IPS-15b (cell line): Measurements from ENCODE around the gene ACAP3.
A peak's percentile ranks its signal among the peaks of the same experiment; 100 is the strongest.
"Not testable (repeated sequence)": the region's sequence is repeated elsewhere in the genome, so short reads cannot be mapped to it uniquely, and the experiment has no call there.

Experiments used
- H3K27me3 ChIP-seq: one replicate; pipeline ENCODE4 v1.6.1; 2013; ENCODE audit warnings: low read length; ENCODE audit not compliant: control insufficient read depth, insufficient read depth
- H3K36me3 ChIP-seq: one replicate; pipeline ENCODE4 v1.6.1; 2013; ENCODE audit warnings: low read length; ENCODE audit not compliant: control insufficient read depth, insufficient read depth
- H3K4me1 ChIP-seq: one replicate; pipeline ENCODE4 v1.6.1; 2013; ENCODE audit warnings: mild to moderate bottlenecking, low read length; ENCODE audit not compliant: control insufficient read depth, insufficient read depth
- H3K4me3 ChIP-seq: one replicate; pipeline ENCODE4 v1.5.1; 2013; ENCODE audit warnings: low read depth, low read length
- H3K9ac ChIP-seq: one replicate; pipeline ENCODE4 v1.6.1; 2013; ENCODE audit warnings: low read depth, mild to moderate bottlenecking, low read length
- H3K9me3 ChIP-seq: one replicate; pipeline ENCODE4 v1.6.1; 2013; ENCODE audit warnings: mild to moderate bottlenecking, low read length; ENCODE audit not compliant: control insufficient read depth, insufficient read depth

ACAP3 gene

DNA sequence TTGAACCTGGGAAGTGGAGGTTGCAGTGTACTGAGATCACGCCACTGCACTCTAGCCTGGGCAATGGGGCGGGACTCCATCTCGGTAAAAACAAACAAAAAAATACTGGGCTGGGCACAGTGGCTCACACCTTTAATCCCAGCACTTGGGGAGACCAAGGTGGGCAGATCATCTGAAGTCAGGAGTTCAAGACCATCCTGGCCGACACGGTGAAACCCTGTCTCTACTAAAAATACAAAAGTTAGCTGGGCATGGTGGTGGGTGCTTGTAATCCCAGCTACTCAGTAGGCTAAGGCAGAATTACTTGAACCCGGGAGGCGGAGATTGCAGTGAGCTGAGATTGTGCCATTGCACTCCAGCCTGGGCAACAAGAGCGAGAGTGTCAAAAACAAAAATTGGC, 8.5 kb upstream of the ACAP3 start:
- H3K9ac ChIP-seq, H3K4me3 ChIP-seq, H3K4me1 ChIP-seq, H3K27me3 ChIP-seq, H3K9me3 ChIP-seq: not testable (repeated sequence)
- H3K36me3 ChIP-seq, result peaks cover 62% of the 10 kb centered on the region

GRCh38 chr1:1315435-1315954, 7.8 kb upstream of the ACAP3 start:
- Histone ChIP-seq H3K4me3 (no peak overlapping the region), H3K36me3 (peaks cover 62% of the 10 kb centered on the region), H3K4me1 (peaks cover 3% of the 10 kb centered on the region), H3K27me3 (no peaks in the 10 kb centered on the region), H3K9ac (peak overlapping the region; percentile 60), H3K9me3 (no peaks in the 10 kb centered on the region)

DNA sequence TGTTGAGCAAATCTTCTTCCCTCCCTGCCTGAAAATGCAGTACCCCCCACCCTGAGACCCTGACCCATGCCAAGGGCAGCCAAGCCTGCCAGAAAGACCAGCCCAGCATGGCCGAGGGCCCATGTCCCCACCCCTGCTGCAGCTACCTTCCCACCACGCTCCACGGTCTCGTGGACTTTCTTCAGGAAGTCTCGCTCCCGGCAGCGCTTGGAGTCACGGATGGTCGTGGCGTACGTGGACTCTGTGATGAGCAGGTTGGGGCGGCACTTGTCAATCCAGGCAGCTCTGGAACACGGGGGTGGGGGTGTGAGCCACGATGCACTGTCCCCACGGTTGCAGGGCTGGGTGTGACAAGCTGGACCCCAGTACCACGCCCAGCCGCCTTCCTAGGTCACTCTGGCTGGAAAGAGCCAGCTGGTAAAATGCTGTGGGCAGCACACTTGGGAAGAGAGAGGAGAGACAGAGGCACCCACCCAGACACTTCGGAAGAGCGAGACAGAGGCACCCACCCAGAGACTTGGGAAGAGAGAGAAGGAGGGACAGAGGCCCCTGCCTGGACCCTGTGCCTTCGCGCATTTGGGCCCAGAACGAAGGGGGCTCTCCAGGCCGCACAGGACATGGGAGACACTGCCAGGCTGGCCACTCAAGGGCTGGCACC, 7.1 kb upstream of the ACAP3 start:
- H3K9me3 ChIP-seq, result no peaks in the 10 kb centered on the region
- H3K27me3 ChIP-seq, result no peaks in the 10 kb centered on the region
- peak overlapping the region; percentile 60 for H3K9ac ChIP-seq
- H3K4me3 ChIP-seq, result no peak overlapping the region
- peaks cover 5% of the 10 kb centered on the region for H3K4me1 ChIP-seq
- peaks cover 62% of the 10 kb centered on the region for H3K36me3 ChIP-seq

- Histone ChIP-seq H3K36me3 (peaks cover 61% of the 10 kb centered on the region), H3K9ac (no peak overlapping the region), H3K27me3 (no peaks in the 10 kb centered on the region)
These were observed 6.5 kb upstream of the ACAP3 start for GRCh38 chr1:1314237-1314586.

GRCh38 chr1:1313500-1314236, 5.9 kb upstream of the ACAP3 start:
- H3K36me3 ChIP-seq, result peaks cover 56% of the 10 kb centered on the region

More at GRCh38 chr1:1314237-1314586, 6.5 kb upstream of the ACAP3 start:
- H3K9me3 ChIP-seq, result no peaks in the 10 kb centered on the region
- H3K4me3 ChIP-seq, result no peak overlapping the region
- peaks cover 6% of the 10 kb centered on the region for H3K4me1 ChIP-seq

DNA sequence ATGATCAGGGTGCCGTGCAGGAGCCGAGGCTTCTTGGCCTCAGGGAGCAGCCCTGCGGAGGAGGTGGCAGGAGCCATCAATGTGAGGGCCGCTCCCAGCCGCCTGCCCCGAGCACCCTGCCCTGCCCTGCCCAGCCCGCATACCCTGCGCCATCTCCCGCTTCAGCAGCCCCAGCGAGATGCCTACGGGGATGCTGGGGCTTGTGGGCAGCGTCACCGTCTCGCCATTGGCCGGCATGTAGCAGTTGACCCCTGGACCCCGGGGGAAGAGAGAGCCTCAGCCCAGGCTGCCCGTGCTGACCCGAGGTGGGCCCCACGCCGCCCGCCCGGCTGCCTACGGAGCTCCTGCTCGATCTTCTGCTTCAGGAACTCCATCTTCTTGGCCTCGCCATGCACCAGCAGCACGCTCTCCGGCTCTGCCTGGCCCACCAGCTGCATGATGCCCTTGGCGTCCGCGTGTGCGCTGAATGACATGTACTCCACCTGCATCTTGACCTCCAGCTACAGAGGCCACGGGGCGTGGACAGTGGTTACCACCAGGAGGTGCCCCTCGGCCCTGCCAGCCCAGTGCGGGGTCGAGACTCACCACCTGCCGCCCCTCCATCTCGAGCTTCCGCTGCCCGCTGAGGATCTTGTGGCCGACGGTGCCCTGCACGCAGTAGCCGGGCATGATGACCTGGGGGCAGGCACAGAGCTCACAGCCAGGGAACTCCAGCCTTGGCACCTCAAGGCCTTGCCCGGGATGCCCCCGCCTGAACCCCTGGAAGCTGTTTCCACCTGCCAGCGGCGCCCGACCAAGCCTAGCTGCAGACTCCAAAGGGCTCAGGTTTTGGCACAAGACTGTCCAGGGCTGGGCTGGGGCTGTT, 5.0 kb upstream of the ACAP3 start:
- H3K36me3 ChIP-seq, result peaks cover 56% of the 10 kb centered on the region

More at GRCh38 chr1:1313500-1314236, 5.9 kb upstream of the ACAP3 start:
- H3K27me3 ChIP-seq, result no peaks in the 10 kb centered on the region
- H3K9me3 ChIP-seq, result no peaks in the 10 kb centered on the region
- no peak overlapping the region for H3K9ac ChIP-seq
- H3K4me1 ChIP-seq, result peaks cover 6% of the 10 kb centered on the region
- H3K4me3 ChIP-seq, result no peak overlapping the region

GRCh38 chr1:1311107-1312104, 3.7 kb upstream of the ACAP3 start:
- H3K9ac ChIP-seq, result no peak overlapping the region
- H3K4me3 ChIP-seq, result no peak overlapping the region
- no peaks in the 10 kb centered on the region for H3K9me3 ChIP-seq
- no peaks in the 10 kb centered on the region for H3K27me3 ChIP-seq
- peaks cover 56% of the 10 kb centered on the region for H3K36me3 ChIP-seq
- H3K4me1 ChIP-seq, result peaks cover 6% of the 10 kb centered on the region

More for the DNA sequence above, 5.0 kb upstream of the ACAP3 start:
- Histone ChIP-seq H3K9me3 (no peaks in the 10 kb centered on the region), H3K4me3 (no peak overlapping the region), H3K27me3 (no peaks in the 10 kb centered on the region), H3K4me1 (peaks cover 6% of the 10 kb centered on the region), H3K9ac (no peak overlapping the region)

GRCh38 chr1:1310476-1311053, 2.8 kb upstream of the ACAP3 start:
- Histone ChIP-seq H3K9me3 (no peaks in the 10 kb centered on the region), H3K27me3 (no peaks in the 10 kb centered on the region), H3K9ac (peak overlapping the region; percentile 37), H3K4me1 (peaks cover 8% of the 10 kb centered on the region), H3K36me3 (peaks cover 56% of the 10 kb centered on the region), H3K4me3 (no peak overlapping the region)

GRCh38 chr1:1310109-1310385, 2.3 kb upstream of the ACAP3 start:
- no peaks in the 10 kb centered on the region for H3K27me3 ChIP-seq
- H3K4me3 ChIP-seq, result no peak overlapping the region
- H3K9ac ChIP-seq, result peak overlapping the region; percentile 37
- H3K4me1 ChIP-seq, result peaks cover 7% of the 10 kb centered on the region
- no peaks in the 10 kb centered on the region for H3K9me3 ChIP-seq
- peaks cover 54% of the 10 kb centered on the region for H3K36me3 ChIP-seq

- peak overlapping the region; percentile 68 for H3K4me3 ChIP-seq
- H3K9me3 ChIP-seq, result no peaks in the 10 kb centered on the region
- peaks cover 7% of the 10 kb centered on the region for H3K4me1 ChIP-seq
- no peaks in the 10 kb centered on the region for H3K27me3 ChIP-seq
- peak overlapping the region; percentile 70 for H3K9ac ChIP-seq
- H3K36me3 ChIP-seq, result peaks cover 48% of the 10 kb centered on the region
These were observed 1.8 kb upstream of the ACAP3 start for GRCh38 chr1:1309251-1310108.
